HepG2 (cell line): ENCODE results near the gene THAP5. TPM values are rescaled to one million over a fixed set of nuclear protein-coding genes. Genes with fewer than 3 reads are reported as not detected.

Experiments
- BCL6 ChIP-seq: IDR thresholded peaks from 2 replicates; pipeline ENCODE4 v1.6.1; 2016; ENCODE audit warnings: missing genetic modification reagents, missing compliant biosample characterization
- BORCS8-MEF2B ChIP-seq: sonication (generic); formaldehyde crosslinking; IDR thresholded peaks from 2 replicates; pipeline ENCODE4 v1.8.0; 2022; ENCODE audit warnings: mild to moderate bottlenecking, missing genetic modification reagents
- CEBPB ChIP-seq: IDR thresholded peaks from 2 replicates; pipeline ENCODE4 v1.6.1; 2011; ENCODE audit warnings: low read depth, low read length, improper control_type of control experiment, borderline replicate concordance
- FOXA1 ChIP-seq, 2 experiments: fragments of 450-650 bp in 1 of 2; sonication (generic) in 1 of 2; formaldehyde crosslinking in 1 of 2; IDR thresholded peaks; 2 replicates each; pipeline versions ENCODE4 v1.4.0 to v1.6.1; 2016 to 2020; ENCODE audit warnings: missing genetic modification reagents in 1 of 2
- HMG20B ChIP-seq: conservative IDR thresholded peaks from 2 replicates; pipeline ENCODE4 v1.6.1; 2016; ENCODE audit warnings: missing genetic modification reagents, missing compliant biosample characterization
- IRF2 ChIP-seq: IDR thresholded peaks from 2 replicates; pipeline ENCODE4 v1.6.1; 2018; ENCODE audit warnings: missing genetic modification reagents, missing compliant biosample characterization
- ISL2 ChIP-seq: sonication (generic); formaldehyde crosslinking; IDR thresholded peaks from 2 replicates; pipeline ENCODE4 v1.5.0; 2020; ENCODE audit warnings: missing genetic modification reagents
- KDM5B ChIP-seq: sonication (generic); formaldehyde crosslinking; IDR thresholded peaks from 2 replicates; pipeline ENCODE4 v1.4.0; 2020; ENCODE audit warnings: missing genetic modification reagents, mild to moderate bottlenecking, borderline replicate concordance
- NR2F1 ChIP-seq, 2 experiments: fragments of 450-650 bp in 1 of 2; formaldehyde crosslinking in 1 of 2; IDR thresholded peaks; 2 replicates each; pipeline versions ENCODE4 v1.5.0 to v1.6.1; 2016 to 2020; ENCODE audit warnings: mild to moderate bottlenecking in 1 of 2, missing compliant biosample characterization in 1 of 2, missing genetic modification reagents in 1 of 2, moderate library complexity in 1 of 2
- PLRG1 ChIP-seq: fragments of 450-650 bp; conservative IDR thresholded peaks from 2 replicates; pipeline ENCODE4 v1.6.1; 2016
- TCF7 ChIP-seq: sonication (generic); IDR thresholded peaks from 2 replicates; pipeline ENCODE4 v1.6.1; 2016; ENCODE audit warnings: antibody characterized with exemption, low read depth
- U2AF2 ChIP-seq: fragments of 200-400 bp; formaldehyde crosslinking; IDR thresholded peaks from 2 replicates; pipeline ENCODE4 v1.6.1; 2017; ENCODE audit warnings: low read depth, mild to moderate bottlenecking, low read length
- ZBTB43 ChIP-seq: sonication (generic); formaldehyde crosslinking; conservative IDR thresholded peaks from 2 replicates; pipeline ENCODE4 v1.4.0; 2020; ENCODE audit warnings: missing genetic modification reagents
- ZFP36L1 ChIP-seq: sonication (generic); formaldehyde crosslinking; IDR thresholded peaks from 2 replicates; pipeline ENCODE4 v1.8.0; 2022; ENCODE audit warnings: mild to moderate bottlenecking, missing genetic modification reagents, moderate library complexity
- ZFP36L2 ChIP-seq: sonication (generic); formaldehyde crosslinking; IDR thresholded peaks from 2 replicates; pipeline ENCODE4 v1.4.0; 2020; ENCODE audit warnings: missing genetic modification reagents
- ZNF704 ChIP-seq: sonication (generic); formaldehyde crosslinking; IDR thresholded peaks from 2 replicates; pipeline ENCODE4 v1.8.1; 2023; ENCODE audit warnings: mild to moderate bottlenecking, inconsistent platforms, moderate library complexity, missing genetic modification reagents, borderline replicate concordance
- ZNF761 ChIP-seq: sonication (generic); formaldehyde crosslinking; conservative IDR thresholded peaks from 2 replicates; pipeline ENCODE4 v1.4.0; 2020; ENCODE audit warnings: mild to moderate bottlenecking, missing genetic modification reagents
- ZNF841 ChIP-seq: sonication (generic); formaldehyde crosslinking; IDR thresholded peaks from 2 replicates; pipeline ENCODE4 v1.8.1; 2023; ENCODE audit warnings: missing genetic modification reagents, borderline replicate concordance
- ZSCAN25 ChIP-seq: sonication (generic); formaldehyde crosslinking; IDR thresholded peaks from 2 replicates; pipeline ENCODE4 v1.8.0; 2022; ENCODE audit warnings: mild to moderate bottlenecking, missing genetic modification reagents
- polyA plus RNA-seq, 8 experiments: library from polyadenylated mRNA; depleted of rRNA in 3 of 8; stranded (reverse) in 7 of 8; unstranded in 1 of 8; fragments of >200 nt; fragmentation: Illumina TruSeq in 4 of 8; extraction: Trizol in 4 of 8; gene quantifications; 2 replicates each; pipeline versions ENCODE4 v1.2.1 to v1.2.3, GENCODE V29; 2011 to 2016; ENCODE audit warnings: low read depth in 4 of 8, missing spikeins in 1 of 8, mixed read lengths in 1 of 8; ENCODE audit not compliant: insufficient read depth in 1 of 8
- total RNA-seq, 5 experiments: library from RNA; depleted of rRNA; stranded (reverse); fragments of >200 nt; fragmentation: Illumina TruSeq; extraction: Trizol; gene quantifications; 2 replicates each; pipeline ENCODE4 v1.2.3, GENCODE V29; 2016; ENCODE audit warnings: low read depth in 1 of 5
- TF ChIP-seq, protein P1 (sequence below): sonication (generic); formaldehyde crosslinking; IDR thresholded peaks from 2 replicates; pipeline ENCODE4 v1.4.0; 2020; ENCODE audit warnings: missing genetic modification reagents
- TF ChIP-seq, protein P2 (sequence below): sonication (generic); formaldehyde crosslinking; IDR thresholded peaks from 2 replicates; pipeline ENCODE4 v1.8.1; 2022; ENCODE audit warnings: mild to moderate bottlenecking, missing genetic modification reagents

Gene THAP5
- total and polyA plus RNA-seq, 2 of the 13 experiments (the other 11 are each of a cell fraction or from before 2014, with no cell fraction given): 3.6 to 11.8 TPM

- TF ChIP-seq, protein P1, sequence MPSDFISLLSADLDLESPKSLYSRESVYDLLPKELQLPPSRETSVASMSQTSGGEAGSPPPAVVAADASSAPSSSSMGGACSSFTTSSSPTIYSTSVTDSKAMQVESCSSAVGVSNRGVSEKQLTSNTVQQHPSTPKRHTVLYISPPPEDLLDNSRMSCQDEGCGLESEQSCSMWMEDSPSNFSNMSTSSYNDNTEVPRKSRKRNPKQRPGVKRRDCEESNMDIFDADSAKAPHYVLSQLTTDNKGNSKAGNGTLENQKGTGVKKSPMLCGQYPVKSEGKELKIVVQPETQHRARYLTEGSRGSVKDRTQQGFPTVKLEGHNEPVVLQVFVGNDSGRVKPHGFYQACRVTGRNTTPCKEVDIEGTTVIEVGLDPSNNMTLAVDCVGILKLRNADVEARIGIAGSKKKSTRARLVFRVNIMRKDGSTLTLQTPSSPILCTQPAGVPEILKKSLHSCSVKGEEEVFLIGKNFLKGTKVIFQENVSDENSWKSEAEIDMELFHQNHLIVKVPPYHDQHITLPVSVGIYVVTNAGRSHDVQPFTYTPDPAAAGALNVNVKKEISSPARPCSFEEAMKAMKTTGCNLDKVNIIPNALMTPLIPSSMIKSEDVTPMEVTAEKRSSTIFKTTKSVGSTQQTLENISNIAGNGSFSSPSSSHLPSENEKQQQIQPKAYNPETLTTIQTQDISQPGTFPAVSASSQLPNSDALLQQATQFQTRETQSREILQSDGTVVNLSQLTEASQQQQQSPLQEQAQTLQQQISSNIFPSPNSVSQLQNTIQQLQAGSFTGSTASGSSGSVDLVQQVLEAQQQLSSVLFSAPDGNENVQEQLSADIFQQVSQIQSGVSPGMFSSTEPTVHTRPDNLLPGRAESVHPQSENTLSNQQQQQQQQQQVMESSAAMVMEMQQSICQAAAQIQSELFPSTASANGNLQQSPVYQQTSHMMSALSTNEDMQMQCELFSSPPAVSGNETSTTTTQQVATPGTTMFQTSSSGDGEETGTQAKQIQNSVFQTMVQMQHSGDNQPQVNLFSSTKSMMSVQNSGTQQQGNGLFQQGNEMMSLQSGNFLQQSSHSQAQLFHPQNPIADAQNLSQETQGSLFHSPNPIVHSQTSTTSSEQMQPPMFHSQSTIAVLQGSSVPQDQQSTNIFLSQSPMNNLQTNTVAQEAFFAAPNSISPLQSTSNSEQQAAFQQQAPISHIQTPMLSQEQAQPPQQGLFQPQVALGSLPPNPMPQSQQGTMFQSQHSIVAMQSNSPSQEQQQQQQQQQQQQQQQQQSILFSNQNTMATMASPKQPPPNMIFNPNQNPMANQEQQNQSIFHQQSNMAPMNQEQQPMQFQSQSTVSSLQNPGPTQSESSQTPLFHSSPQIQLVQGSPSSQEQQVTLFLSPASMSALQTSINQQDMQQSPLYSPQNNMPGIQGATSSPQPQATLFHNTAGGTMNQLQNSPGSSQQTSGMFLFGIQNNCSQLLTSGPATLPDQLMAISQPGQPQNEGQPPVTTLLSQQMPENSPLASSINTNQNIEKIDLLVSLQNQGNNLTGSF (CRISPR knock-in tag): no peak
- 0 out of 2 replicates have a peak, but pooled peaks have one; percentile 32 for TF ChIP-seq ZSCAN25
- TF ChIP-seq BORCS8-MEF2B: peak; percentile 90
- no peak for TF ChIP-seq PLRG1
- TF ChIP-seq KDM5B (CRISPR knock-in tag): peak; percentile 71; the same call in 1 of the 2 replicates
- peak; percentile 87 for TF ChIP-seq IRF2
- TF ChIP-seq FOXA1 (IDR thresholded peaks at IDR 0.05): no peak
- TF ChIP-seq FOXA1 (CRISPR knock-in tag; IDR thresholded peaks at IDR 0.05): peak; percentile 2; the same call in 1 of the 2 replicates
- TF ChIP-seq ZBTB43 (CRISPR knock-in tag): 0 out of 2 replicates have a peak, but pooled peaks have one; percentile 43
- peak; percentile 52; the same call in 1 of the 2 replicates for TF ChIP-seq ZNF704
- peak; percentile 53; the same call in 1 of the 2 replicates for TF ChIP-seq ISL2 (CRISPR knock-in tag)
- no peak for TF ChIP-seq ZFP36L2
- TF ChIP-seq, protein P2, sequence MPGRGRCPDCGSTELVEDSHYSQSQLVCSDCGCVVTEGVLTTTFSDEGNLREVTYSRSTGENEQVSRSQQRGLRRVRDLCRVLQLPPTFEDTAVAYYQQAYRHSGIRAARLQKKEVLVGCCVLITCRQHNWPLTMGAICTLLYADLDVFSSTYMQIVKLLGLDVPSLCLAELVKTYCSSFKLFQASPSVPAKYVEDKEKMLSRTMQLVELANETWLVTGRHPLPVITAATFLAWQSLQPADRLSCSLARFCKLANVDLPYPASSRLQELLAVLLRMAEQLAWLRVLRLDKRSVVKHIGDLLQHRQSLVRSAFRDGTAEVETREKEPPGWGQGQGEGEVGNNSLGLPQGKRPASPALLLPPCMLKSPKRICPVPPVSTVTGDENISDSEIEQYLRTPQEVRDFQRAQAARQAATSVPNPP: peak; percentile 62; the same call in 1 of the 2 replicates
- no peak for TF ChIP-seq ZNF841 (CRISPR knock-in tag)
- TF ChIP-seq NR2F1 (CRISPR knock-in tag; IDR thresholded peaks at IDR 0.05): no peak
- TF ChIP-seq U2AF2: no peak
- peak; percentile 47; the same call in 1 of the 2 replicates for TF ChIP-seq ZNF761 (CRISPR knock-in tag)
- peak; percentile 82 for TF ChIP-seq ZFP36L1 (CRISPR knock-in tag)
- TF ChIP-seq BCL6 (CRISPR knock-in tag): peak; percentile 31; the same call in 1 of the 2 replicates
- TF ChIP-seq TCF7: no peak
- peak; percentile 90 for TF ChIP-seq CEBPB
- no peak for TF ChIP-seq HMG20B (CRISPR knock-in tag)
Observed at GRCh38 chr7:108525985-108526767, 43.3 kb downstream of the THAP5 start, which contains the start of gene PNPLA8 (continued).
